Bronchial epithelial cell (primary cell): ENCODE results near the gene SERPINF2. TPM values are rescaled to one million over a fixed set of nuclear protein-coding genes. Genes with fewer than 3 reads are reported as not detected.
"Not testable (repeated sequence)": the region's sequence is repeated elsewhere in the genome, so short reads cannot be mapped to it uniquely, and the experiment has no call there.

Experiments
- DNase-seq: peaks from one replicate; pipeline ENCODE4 v3.0.0-alpha.2; 2010; ENCODE audit warnings: low read depth
- FAIRE-seq: peaks from 2 replicates; lab custom pipeline; 2011; peaks lifted over from hg19 to GRCh38; lab: Jason Lieb, UNC
- H3K27me3 ChIP-seq: 2 replicates; pipeline ENCODE4 v1.5.1; 2011; ENCODE audit warnings: low read length; ENCODE audit not compliant: control insufficient read depth, insufficient read depth
- H3K36me3 ChIP-seq: 2 replicates; pipeline ENCODE4 v1.5.1; 2011; ENCODE audit warnings: low read length; ENCODE audit not compliant: control insufficient read depth, insufficient read depth
- H3K4me3 ChIP-seq: 2 replicates; pipeline ENCODE4 v1.5.1; 2011; ENCODE audit warnings: mild to moderate bottlenecking, low read depth, low read length, control low read depth
- CTCF ChIP-seq: IDR thresholded peaks from 2 replicates; pipeline ENCODE4 v1.5.1; 2011; ENCODE audit warnings: mild to moderate bottlenecking, moderate library complexity, low read length, control low read depth, inconsistent platforms; ENCODE audit not compliant: insufficient read depth, severe bottlenecking
- total RNA-seq: library from RNA; depleted of rRNA; stranded (reverse); fragments of >200 nt; gene quantifications from 2 replicates; pipeline ENCODE4 v1.2.1, GENCODE V29; 2014

SERPINF2 gene
- total RNA-seq, result 0.79 and 1.5 TPM in 2 replicates

- Histone ChIP-seq H3K36me3 (peaks cover 3% of the 10 kb centered on the region), H3K4me3 (no peak within 1 kb of the TSS), H3K27me3 (no peaks in the 10 kb centered on the region)
- DNase-seq (no peak), FAIRE-seq (no peak)
- TF ChIP-seq CTCF, result no peak
Measured at GRCh38 chr17:1742371-1743087, at the start of gene SERPINF2. SERPINF2 (plus strand) TSS chr17:1742871; CDS start chr17:1744996, 2,125 bp downstream.

- FAIRE-seq, result no peak
- Histone ChIP-seq H3K36me3 (no peaks in the 10 kb centered on the region), H3K4me3 (no peak overlapping the region), H3K27me3 (no peaks in the 10 kb centered on the region)
- DNase-seq, result peak; percentile 20
- TF ChIP-seq CTCF, result no peak
Measured at GRCh38 chr17:1693339-1693738, 49.3 kb upstream of the SERPINF2 start.

GRCh38 chr17:1695365-1695764 lies 47.3 kb upstream of the SERPINF2 start:
- TF ChIP-seq CTCF, result no peak
- FAIRE-seq, result no peak
- Histone ChIP-seq H3K4me3 (no peak overlapping the region), H3K36me3 (no peaks in the 10 kb centered on the region), H3K27me3 (no peaks in the 10 kb centered on the region)
- no peak for DNase-seq

GRCh38 chr17:1697681-1698080 lies 45.0 kb upstream of the SERPINF2 start:
- DNase-seq, result no peak
- H3K36me3 ChIP-seq, result no peaks in the 10 kb centered on the region
- no peak overlapping the region for H3K4me3 ChIP-seq
- TF ChIP-seq CTCF, result no peak
- no peak for FAIRE-seq
- no peaks in the 10 kb centered on the region for H3K27me3 ChIP-seq

- FAIRE-seq, H3K27me3 ChIP-seq, H3K4me3 ChIP-seq, H3K36me3 ChIP-seq, DNase-seq: not testable (repeated sequence)
Measured at GRCh38 chr17:1699891-1700290, 42.8 kb upstream of the SERPINF2 start.

GRCh38 chr17:1703063-1703462 lies 39.6 kb upstream of the SERPINF2 start:
- no peak overlapping the region for H3K4me3 ChIP-seq
- FAIRE-seq (peak; percentile 76), DNase-seq (peak; percentile 17)
- peaks cover 2% of the 10 kb centered on the region for H3K36me3 ChIP-seq
- H3K27me3 ChIP-seq, result no peaks in the 10 kb centered on the region
- no peak for TF ChIP-seq CTCF
